Measurements from ENCODE around the gene WSCD2. TPM values are rescaled to one million over a fixed set of nuclear protein-coding genes. Genes with fewer than 3 reads are reported as not detected.

The WSCD2 gene
- total RNA-seq, 4 donors from 2014 or later, result 6.7 TPM; not detected in 3

GRCh38 chr12:108191938-108192337, 62.9 kb downstream of the WSCD2 start:
- no peaks in the 10 kb centered on the region for H3K9me3 ChIP-seq
- H3K27ac ChIP-seq, result no peak overlapping the region
- H3K4me1 ChIP-seq, result peaks cover 0 to 7% (median 0%) of the 10 kb centered on the region in 4 donors
- DNase-seq, result no peak
- H3K4me3 ChIP-seq, result no peak overlapping the region
- H3K27me3 ChIP-seq, result no peaks in the 10 kb centered on the region
- H3K36me3 ChIP-seq, result no peaks in the 10 kb centered on the region
- TF ChIP-seq, protein P1, sequence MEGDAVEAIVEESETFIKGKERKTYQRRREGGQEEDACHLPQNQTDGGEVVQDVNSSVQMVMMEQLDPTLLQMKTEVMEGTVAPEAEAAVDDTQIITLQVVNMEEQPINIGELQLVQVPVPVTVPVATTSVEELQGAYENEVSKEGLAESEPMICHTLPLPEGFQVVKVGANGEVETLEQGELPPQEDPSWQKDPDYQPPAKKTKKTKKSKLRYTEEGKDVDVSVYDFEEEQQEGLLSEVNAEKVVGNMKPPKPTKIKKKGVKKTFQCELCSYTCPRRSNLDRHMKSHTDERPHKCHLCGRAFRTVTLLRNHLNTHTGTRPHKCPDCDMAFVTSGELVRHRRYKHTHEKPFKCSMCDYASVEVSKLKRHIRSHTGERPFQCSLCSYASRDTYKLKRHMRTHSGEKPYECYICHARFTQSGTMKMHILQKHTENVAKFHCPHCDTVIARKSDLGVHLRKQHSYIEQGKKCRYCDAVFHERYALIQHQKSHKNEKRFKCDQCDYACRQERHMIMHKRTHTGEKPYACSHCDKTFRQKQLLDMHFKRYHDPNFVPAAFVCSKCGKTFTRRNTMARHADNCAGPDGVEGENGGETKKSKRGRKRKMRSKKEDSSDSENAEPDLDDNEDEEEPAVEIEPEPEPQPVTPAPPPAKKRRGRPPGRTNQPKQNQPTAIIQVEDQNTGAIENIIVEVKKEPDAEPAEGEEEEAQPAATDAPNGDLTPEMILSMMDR (IDR thresholded peaks at IDR 0.05), result no peak
- no peak for TF ChIP-seq POLR2A (IDR thresholded peaks at IDR 0.05)

DNA sequence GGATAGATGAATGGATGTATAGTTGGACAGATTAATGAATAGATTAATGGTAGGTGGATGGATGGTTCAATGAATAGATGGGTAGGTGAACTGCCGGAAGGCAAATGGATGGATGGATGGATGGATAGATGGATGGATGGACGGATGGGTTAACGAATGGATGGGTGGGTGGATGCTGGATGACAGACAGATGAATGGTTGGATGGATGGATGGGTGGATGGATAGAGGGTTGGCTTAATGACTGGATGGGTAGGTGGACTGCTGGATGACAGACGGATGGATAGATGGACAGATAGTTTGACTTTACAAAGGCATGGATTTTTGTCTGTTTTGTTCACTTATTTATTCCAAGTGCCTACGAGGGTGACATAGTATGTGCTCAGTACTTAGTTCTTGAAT, 64.4 kb downstream of the WSCD2 start:
- Histone ChIP-seq H3K36me3 (no peaks in the 10 kb centered on the region), H3K9me3 (no peaks in the 10 kb centered on the region), H3K4me3 (no peak overlapping the region), H3K27ac (no peak overlapping the region), H3K4me1 (peaks cover 0 to 7% (median 0%) of the 10 kb centered on the region in 4 donors), H3K27me3 (no peaks in the 10 kb centered on the region)
- DNase-seq, result no peak
- no peak for TF ChIP-seq POLR2A (IDR thresholded peaks at IDR 0.05)

DNA sequence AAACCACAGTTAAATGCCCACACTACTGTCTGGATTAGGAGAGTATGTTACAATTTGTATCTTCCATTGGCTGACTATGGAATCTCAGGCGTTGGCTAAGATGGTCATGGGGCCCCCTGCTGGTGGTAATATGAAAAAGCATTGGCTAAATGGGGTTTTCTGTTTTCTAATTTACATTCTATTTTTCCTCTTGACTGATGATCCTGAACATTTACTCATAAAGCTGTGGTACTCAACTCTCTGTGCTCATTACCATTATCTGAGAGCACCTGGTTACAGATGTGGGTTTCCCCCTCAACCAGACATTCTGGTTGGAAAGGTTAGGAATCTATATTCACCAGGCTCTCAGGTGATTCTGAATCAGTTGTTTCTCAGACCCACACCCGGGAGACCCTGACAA, 64.8 kb downstream of the WSCD2 start:
- no peak overlapping the region for H3K27ac ChIP-seq
- TF ChIP-seq POLR2A (IDR thresholded peaks at IDR 0.05), result no peak
- TF ChIP-seq, protein P1 (IDR thresholded peaks at IDR 0.05), result peak in 5 of 6 experiments; percentile 21 to 65 (median 62)
- no peaks in the 10 kb centered on the region for H3K27me3 ChIP-seq
- peaks cover 0 to 7% (median 0%) of the 10 kb centered on the region in 4 donors for H3K4me1 ChIP-seq
- no peak overlapping the region for H3K4me3 ChIP-seq
- no peaks in the 10 kb centered on the region for H3K36me3 ChIP-seq
- no peaks in the 10 kb centered on the region for H3K9me3 ChIP-seq
- DNase-seq, result peak in 1 of 3 donors; percentile 52

- Histone ChIP-seq H3K4me3 (no peak overlapping the region), H3K4me1 (peaks cover 0 to 7% (median 0%) of the 10 kb centered on the region in 4 donors), H3K36me3 (no peaks in the 10 kb centered on the region), H3K9me3 (no peaks in the 10 kb centered on the region), H3K27me3 (no peaks in the 10 kb centered on the region), H3K27ac (no peak overlapping the region)
- TF ChIP-seq POLR2A (IDR thresholded peaks at IDR 0.05), result no peak
- TF ChIP-seq, protein P1 (IDR thresholded peaks at IDR 0.05), result no peak
- no peak for DNase-seq
Observed at GRCh38 chr12:108194585-108194984, 65.5 kb downstream of the WSCD2 start.

DNA sequence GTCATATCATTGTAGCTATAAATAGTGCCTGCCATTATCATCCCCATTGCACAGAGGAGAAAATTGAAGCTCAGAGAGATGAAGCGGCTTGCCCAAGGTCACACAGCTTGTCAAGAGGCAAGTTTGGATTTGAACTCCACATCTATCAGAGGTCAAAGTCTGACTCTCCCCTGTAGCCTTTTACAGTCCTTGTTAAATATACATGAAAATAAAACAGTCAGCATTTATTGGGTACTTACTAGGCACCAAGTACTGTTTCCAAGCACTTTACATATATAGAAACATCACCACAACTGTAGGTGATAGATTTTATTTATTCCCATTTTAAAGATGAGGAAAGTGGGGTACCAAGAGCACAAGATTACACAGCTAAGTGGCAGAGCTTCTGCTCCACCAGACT, 67.2 kb downstream of the WSCD2 start:
- Histone ChIP-seq H3K4me3 (no peak overlapping the region), H3K4me1 (no peaks in the 10 kb centered on the region)
- TF ChIP-seq, protein P1 (IDR thresholded peaks at IDR 0.05), result no peak
- no peak for TF ChIP-seq POLR2A (IDR thresholded peaks at IDR 0.05)

GRCh38 chr12:108196921-108197320, 67.8 kb downstream of the WSCD2 start:
- DNase-seq, result no peak
- no peaks in the 10 kb centered on the region for H3K27me3 ChIP-seq
- no peaks in the 10 kb centered on the region for H3K4me1 ChIP-seq
- H3K4me3 ChIP-seq, result no peak overlapping the region
- H3K27ac ChIP-seq, result no peak overlapping the region
- H3K9me3 ChIP-seq, result no peaks in the 10 kb centered on the region
- no peak for TF ChIP-seq POLR2A (IDR thresholded peaks at IDR 0.05)
- TF ChIP-seq, protein P1 (IDR thresholded peaks at IDR 0.05), result no peak
- H3K36me3 ChIP-seq, result no peaks in the 10 kb centered on the region

More for the DNA sequence above, 67.2 kb downstream of the WSCD2 start:
- no peaks in the 10 kb centered on the region for H3K9me3 ChIP-seq
- H3K27ac ChIP-seq, result no peak overlapping the region
- H3K27me3 ChIP-seq, result no peaks in the 10 kb centered on the region
- no peak for DNase-seq
- H3K36me3 ChIP-seq, result no peaks in the 10 kb centered on the region

All from Peyer's patch (tissue), 4 donors.